Upper lobe of right lung (tissue), 1 donor: ENCODE measurements around the gene ARL2. TPM values are rescaled to one million over a fixed set of nuclear protein-coding genes. Genes with fewer than 3 reads are reported as not detected.
"Not testable (repeated sequence)": the region's sequence is repeated elsewhere in the genome, so short reads cannot be mapped to it uniquely, and the experiment has no call there.

ENCODE experiments used
- ATAC-seq: fragments of 200-7000 bp; cut with Tn5 transposase; one replicate; pipeline ENCODE4 v1.9.1; 2020; ENCODE audit warnings: mild to moderate bottlenecking, moderate library complexity
- DNase-seq: peaks from one replicate; pipeline ENCODE4 v3.0.0-alpha.2; 2020
- H3K27ac ChIP-seq: fragments of 200-600 bp; one replicate; pipeline ENCODE4 v1.8.0; 2022
- H3K27me3 ChIP-seq: fragments of 200-600 bp; one replicate; pipeline ENCODE4 v1.8.0; 2022; ENCODE audit warnings: mild to moderate bottlenecking
- H3K36me3 ChIP-seq: fragments of 200-600 bp; one replicate; pipeline ENCODE4 v1.8.0; 2022
- H3K4me1 ChIP-seq: fragments of 200-600 bp; one replicate; pipeline ENCODE4 v1.8.0; 2022
- H3K4me3 ChIP-seq: fragments of 200-600 bp; one replicate; pipeline ENCODE4 v1.8.0; 2022; ENCODE audit warnings: mild to moderate bottlenecking
- H3K9me3 ChIP-seq: fragments of 200-600 bp; one replicate; pipeline ENCODE4 v1.8.0; 2022
- intact Hi-C: fragments of 100-400 bp; cut with DNase I; formaldehyde crosslinking; loops from one replicate; pipeline ENCODE4 v1.11.0; 2022
- total RNA-seq: library from RNA; stranded (reverse); fragmentation: NEBNext Ultra II Directional; extraction: Animal tissue kit (Norgen Biotek cat#: 25700); gene quantifications from one replicate; pipeline ENCODE4 v1.2.1, GENCODE V29; 2021
- TF ChIP-seq, protein P1 (sequence below): fragments of 200-600 bp; IDR thresholded peaks from one replicate; pipeline ENCODE4 v1.8.0; 2022; ENCODE audit warnings: antibody characterized with exemption
- donor health status: DM: no; HTN: yes; CAD: no; lungs with severe emphysema.

ARL2 gene
- total RNA-seq, 1 donor from 2014 or later: 84.4 TPM

- H3K4me3 ChIP-seq: no peak overlapping the region
- ATAC-seq: no peak
Measured at GRCh38 chr11:64999478-64999877, 14.5 kb upstream of the ARL2 start.

DNA sequence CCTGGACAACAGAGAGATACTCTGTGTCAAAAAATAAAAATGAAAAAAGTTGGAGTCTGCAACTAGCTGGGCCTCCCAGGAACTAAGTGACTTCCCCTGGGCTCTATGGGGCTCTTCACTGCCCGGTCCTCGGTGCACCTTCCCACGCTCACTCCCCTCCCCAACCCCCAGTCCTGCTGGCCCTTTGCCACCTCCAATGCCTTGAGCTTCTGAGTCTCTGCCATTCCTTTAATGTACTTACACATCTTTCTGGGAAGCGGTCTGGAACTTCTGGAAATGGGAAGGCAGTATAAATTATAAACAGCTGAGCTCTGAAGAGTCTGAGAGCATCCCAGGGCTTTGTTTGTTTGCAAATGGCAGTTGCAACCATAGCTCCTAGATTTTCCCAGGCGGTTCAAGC is 11.3 kb upstream of the ARL2 start:
- ATAC-seq: no peak
- TF ChIP-seq, protein P1, sequence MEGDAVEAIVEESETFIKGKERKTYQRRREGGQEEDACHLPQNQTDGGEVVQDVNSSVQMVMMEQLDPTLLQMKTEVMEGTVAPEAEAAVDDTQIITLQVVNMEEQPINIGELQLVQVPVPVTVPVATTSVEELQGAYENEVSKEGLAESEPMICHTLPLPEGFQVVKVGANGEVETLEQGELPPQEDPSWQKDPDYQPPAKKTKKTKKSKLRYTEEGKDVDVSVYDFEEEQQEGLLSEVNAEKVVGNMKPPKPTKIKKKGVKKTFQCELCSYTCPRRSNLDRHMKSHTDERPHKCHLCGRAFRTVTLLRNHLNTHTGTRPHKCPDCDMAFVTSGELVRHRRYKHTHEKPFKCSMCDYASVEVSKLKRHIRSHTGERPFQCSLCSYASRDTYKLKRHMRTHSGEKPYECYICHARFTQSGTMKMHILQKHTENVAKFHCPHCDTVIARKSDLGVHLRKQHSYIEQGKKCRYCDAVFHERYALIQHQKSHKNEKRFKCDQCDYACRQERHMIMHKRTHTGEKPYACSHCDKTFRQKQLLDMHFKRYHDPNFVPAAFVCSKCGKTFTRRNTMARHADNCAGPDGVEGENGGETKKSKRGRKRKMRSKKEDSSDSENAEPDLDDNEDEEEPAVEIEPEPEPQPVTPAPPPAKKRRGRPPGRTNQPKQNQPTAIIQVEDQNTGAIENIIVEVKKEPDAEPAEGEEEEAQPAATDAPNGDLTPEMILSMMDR: no peak
- Histone ChIP-seq H3K36me3 (no peaks in the 10 kb centered on the region), H3K4me3 (no peak overlapping the region), H3K9me3 (no peaks in the 10 kb centered on the region), H3K27ac (no peak overlapping the region), H3K27me3 (no peaks in the 10 kb centered on the region), H3K4me1 (no peaks in the 10 kb centered on the region)
- DNase-seq: no peak
- intact Hi-C loops: no loop called here

More at GRCh38 chr11:64999478-64999877, 14.5 kb upstream of the ARL2 start:
- H3K36me3 ChIP-seq: no peaks in the 10 kb centered on the region
- H3K27me3 ChIP-seq: no peaks in the 10 kb centered on the region
- H3K27ac ChIP-seq: no peak overlapping the region
- intact Hi-C loops: loop anchor here (10.0 kb wide), 1 partner anchor 75 kb away; the partner anchor contains the start of gene PPP2R5B
- H3K9me3 ChIP-seq: no peaks in the 10 kb centered on the region
- TF ChIP-seq, protein P1: no peak
- peaks cover 21% of the 10 kb centered on the region for H3K4me1 ChIP-seq
- no peak for DNase-seq

DNA sequence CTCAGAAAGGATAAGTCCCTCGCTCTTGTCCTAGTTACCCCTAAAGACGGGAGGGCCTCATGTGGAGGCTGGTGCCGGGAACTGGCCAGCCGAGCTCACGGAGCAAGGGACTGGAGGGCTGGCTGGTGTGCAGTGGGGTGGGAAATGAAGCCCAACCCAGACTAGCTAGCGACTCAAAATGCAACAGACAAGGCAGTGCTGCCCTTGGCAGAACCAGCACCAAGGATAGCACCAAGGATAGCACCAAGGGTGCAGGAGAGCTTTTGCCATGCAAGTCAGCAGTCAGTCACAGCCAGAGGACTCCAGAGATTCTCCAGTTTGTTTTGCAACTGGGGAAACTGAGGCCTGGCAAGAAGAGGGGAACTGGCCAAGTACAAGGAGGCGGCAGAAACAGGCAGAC is 10.7 kb upstream of the ARL2 start:
- ATAC-seq: no peak
- H3K4me1 ChIP-seq: no peaks in the 10 kb centered on the region
- no peak overlapping the region for H3K4me3 ChIP-seq
- no peaks in the 10 kb centered on the region for H3K9me3 ChIP-seq
- H3K27me3 ChIP-seq: no peaks in the 10 kb centered on the region
- TF ChIP-seq, protein P1: no peak
- DNase-seq: no peak
- H3K27ac ChIP-seq: no peak overlapping the region
- H3K36me3 ChIP-seq: no peaks in the 10 kb centered on the region
- intact Hi-C loops: no loop called here

- intact Hi-C loops, ATAC-seq, H3K4me3 ChIP-seq, H3K4me1 ChIP-seq, H3K27me3 ChIP-seq, H3K36me3 ChIP-seq, DNase-seq, H3K27ac ChIP-seq, H3K9me3 ChIP-seq: not testable (repeated sequence)
Measured at GRCh38 chr11:65003968-65004367, 10.0 kb upstream of the ARL2 start.

DNA sequence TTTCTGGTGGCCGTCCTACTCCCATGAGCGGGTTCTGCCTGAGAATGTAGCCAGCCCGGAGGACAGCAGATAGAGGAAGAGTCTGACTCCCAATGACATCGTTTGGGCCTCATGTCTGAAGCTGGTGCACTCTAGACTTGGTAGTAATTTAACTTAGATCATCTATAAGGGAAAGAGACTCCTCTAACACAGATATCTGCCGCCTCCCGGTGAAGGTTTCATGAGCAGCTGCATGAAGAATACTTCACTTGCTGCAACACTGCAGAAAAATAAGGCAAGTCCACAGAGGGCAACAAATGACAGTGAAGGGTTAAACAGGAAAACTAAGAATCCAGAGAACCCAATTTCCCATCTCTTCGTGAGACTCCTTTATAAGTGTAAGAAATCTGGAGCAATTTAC is 5.9 kb upstream of the ARL2 start:
- Histone ChIP-seq H3K27ac (no peak overlapping the region), H3K36me3 (no peaks in the 10 kb centered on the region), H3K27me3 (no peaks in the 10 kb centered on the region), H3K4me1 (peaks cover 4% of the 10 kb centered on the region), H3K4me3 (no peak overlapping the region), H3K9me3 (no peaks in the 10 kb centered on the region)
- intact Hi-C loops: no loop called here
- no peak for ATAC-seq
- TF ChIP-seq, protein P1: no peak
- no peak for DNase-seq

GRCh38 chr11:65008873-65009272 is 5.1 kb upstream of the ARL2 start:
- intact Hi-C loops: no loop called here
- no peak overlapping the region for H3K27ac ChIP-seq
- no peak for ATAC-seq

More at GRCh38 chr11:65008873-65009272, 5.1 kb upstream of the ARL2 start:
- no peak for DNase-seq
- Histone ChIP-seq H3K9me3 (no peaks in the 10 kb centered on the region), H3K4me1 (peaks cover 7% of the 10 kb centered on the region), H3K27me3 (no peaks in the 10 kb centered on the region), H3K36me3 (no peaks in the 10 kb centered on the region), H3K4me3 (no peak overlapping the region)
- TF ChIP-seq, protein P1: no peak
